Sigmoid colon (tissue), 7 donors: ENCODE measurements around the gene PRR15. TPM values are rescaled to one million over a fixed set of nuclear protein-coding genes. Genes with fewer than 3 reads are reported as not detected.

Source experiments
- DNase-seq: peaks from one replicate; pipeline ENCODE4 v3.0.0-alpha.2; 2019
- H3K27ac ChIP-seq, 4 donors: fragments of 200-600 bp; sonication (generic); one replicate each; pipeline ENCODE4 v1.5.1; 2016 to 2019; ENCODE audit warnings: mild to moderate bottlenecking in 1 of 4
- H3K27me3 ChIP-seq, 3 donors: fragments of 200-600 bp; sonication (generic); one replicate each; pipeline ENCODE4 v1.5.1; 2019; ENCODE audit warnings: mild to moderate bottlenecking in 1 of 3
- H3K36me3 ChIP-seq, 4 donors: fragments of 200-600 bp; sonication (generic); one replicate each; pipeline ENCODE4 v1.5.1; 2016 to 2019
- H3K4me1 ChIP-seq, 4 donors: fragments of 200-600 bp; sonication (generic); one replicate each; pipeline ENCODE4 v1.5.1; 2017 to 2019
- H3K4me3 ChIP-seq, 4 donors: fragments of 200-600 bp; sonication (generic); one replicate each; pipeline ENCODE4 v1.5.1; 2017 to 2019; ENCODE audit warnings: mild to moderate bottlenecking in 2 of 4, moderate library complexity in 1 of 4
- H3K9me3 ChIP-seq, 4 donors: fragments of 200-600 bp in 3 of 4; sonication (generic) in 3 of 4; one replicate each; pipeline versions ENCODE4 v1.5.1 to v1.6.1; 2013 to 2019
- EP300 ChIP-seq, 4 donors: sonication (generic); formaldehyde crosslinking; IDR thresholded peaks; one replicate each; pipeline ENCODE4 v1.6.1; 2017; ENCODE audit warnings: antibody characterized with exemption in 4 of 4
- POLR2A ChIP-seq, 2 donors: fragments of 450-650 bp; IDR thresholded peaks; one replicate each; pipeline ENCODE4 v1.6.1; 2016; ENCODE audit warnings: antibody characterized with exemption in 2 of 2, mild to moderate bottlenecking in 2 of 2, moderate library complexity in 2 of 2
- POLR2AphosphoS5 ChIP-seq, 4 donors: sonication (generic); formaldehyde crosslinking; IDR thresholded peaks; one replicate each; pipeline ENCODE4 v1.6.1; 2017; ENCODE audit warnings: antibody characterized with exemption in 4 of 4
- WGBS, 2 donors: extraction: QIAGEN DNeasy Blood & Tissue Kit; methylation state at CpG; one replicate each; pipeline ENCODE4 v1.1.7; 2013; 5-methylcytosine and 5-hydroxymethylcytosine counted together
- intact Hi-C: fragments of 100-400 bp; cut with DNase I; formaldehyde crosslinking; loops from one replicate; pipeline ENCODE4 v1.15.1; 2023
- polyA plus RNA-seq, 3 donors: library from polyadenylated mRNA; stranded (reverse); fragments of 200-250 nt; gene quantifications; one replicate each; pipeline ENCODE4 v1.2.3, GENCODE V29; 2013
- total RNA-seq, 4 donors: library from RNA; depleted of rRNA; stranded (reverse); fragments of >200 nt; gene quantifications; one replicate each; pipeline ENCODE4 v1.1.0, GENCODE V29; 2016
- TF ChIP-seq, protein P1 (sequence below), 4 experiments: fragments of 450-650 bp in 3 of 4; fragments of 200-600 bp in 1 of 4; IDR thresholded peaks; one replicate each; pipeline ENCODE4 v1.5.1; 2016 to 2019; ENCODE audit warnings: antibody characterized with exemption in 4 of 4, mild to moderate bottlenecking in 3 of 4, moderate library complexity in 2 of 4
- donor health status: healthy with polysubstance abuse.
- donor health status: Bipolar disorder and iron deficiency.
- donor health status: healthy.

PRR15 gene
- total and polyA plus RNA-seq, 7 donors = 0.27 to 318 (median 166) TPM; not detected in 3

DNA sequence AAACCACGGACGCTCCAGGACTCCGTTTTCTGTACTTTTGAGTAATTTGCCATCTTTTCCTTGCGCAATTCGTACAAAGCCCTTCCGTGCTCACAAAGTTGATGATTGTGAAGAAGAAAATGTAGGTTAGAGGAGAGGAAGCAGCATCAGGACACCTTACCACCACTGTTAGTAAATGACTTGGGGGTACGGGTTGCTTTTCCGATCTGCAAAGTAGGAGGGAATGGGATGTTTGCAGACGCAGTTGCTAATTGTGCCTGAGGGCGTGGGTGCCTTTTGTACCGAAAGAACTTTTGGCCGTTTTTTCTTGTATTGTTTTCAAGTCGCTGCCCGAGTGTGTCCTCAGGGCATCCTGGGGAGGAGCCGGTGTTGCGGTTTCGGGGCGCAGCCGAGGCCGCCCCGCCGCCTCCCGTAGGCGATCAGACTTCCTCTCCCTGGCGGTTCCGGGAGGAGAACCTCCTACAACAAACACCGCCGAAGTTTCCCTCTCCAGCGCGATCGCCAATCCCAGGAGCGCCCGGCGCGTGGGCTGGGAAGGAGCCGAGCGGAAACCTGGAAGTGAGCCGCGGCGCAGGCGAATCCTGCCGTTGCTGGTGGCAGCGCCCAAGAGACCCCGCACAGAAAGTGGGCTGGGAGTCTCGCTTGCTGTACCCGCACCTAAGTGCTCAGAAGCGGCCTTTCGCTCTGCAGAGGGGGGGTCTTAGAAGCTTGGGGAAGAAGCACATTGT is 1.0 kb downstream of the PRR15 start:
- peaks cover 0 to 40% (median 35%) of the 10 kb centered on the region in 4 donors for H3K4me1 ChIP-seq
- H3K9me3 ChIP-seq = no peaks in the 10 kb centered on the region
- peak overlapping the region; percentile 33 to 59 (median 50) for H3K4me3 ChIP-seq
- peaks cover 5 to 68% (median 52%) of the 10 kb centered on the region in 3 donors for H3K27me3 ChIP-seq
- peak overlapping the region; percentile 4 to 35 (median 32) for H3K27ac ChIP-seq
- H3K36me3 ChIP-seq = no peaks in the 10 kb centered on the region
- peak in 1 of 4 donors; percentile 8 for TF ChIP-seq POLR2AphosphoS5 (IDR thresholded peaks at IDR 0.05)
- TF ChIP-seq EP300 (IDR thresholded peaks at IDR 0.05) = no peak
- no peak for TF ChIP-seq POLR2A (IDR thresholded peaks at IDR 0.05)
- 0 to 1% methylated on average over 48 of the region's 48 CpGs for WGBS, 2 donors
- intact Hi-C loops = loop anchor here (5.0 kb wide), 1 partner anchor 82 kb away; no protein-coding TSS in a partner anchor
- peak; percentile 73 for DNase-seq

DNA sequence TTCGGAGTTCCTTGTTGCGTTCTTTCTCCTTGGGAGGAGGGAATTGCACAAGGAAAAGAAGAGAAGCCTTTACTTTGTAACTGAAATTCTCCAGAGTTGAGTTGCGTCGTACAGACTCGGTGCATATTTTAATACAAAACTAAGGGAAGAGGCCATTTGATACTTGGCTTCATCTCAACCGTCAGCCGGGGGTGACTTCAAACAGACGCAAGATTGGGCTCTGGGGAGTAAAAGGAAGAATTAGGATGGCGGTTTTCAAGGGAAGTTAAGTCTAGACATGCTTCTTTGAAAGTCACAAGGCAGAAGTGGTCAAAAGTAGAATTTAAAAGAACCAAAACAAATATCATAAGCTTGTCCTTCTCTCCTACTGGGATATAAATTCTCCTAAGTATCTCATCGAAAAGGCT is 1.6 kb downstream of the PRR15 start:
- H3K4me1 ChIP-seq = peaks cover 0 to 40% (median 35%) of the 10 kb centered on the region in 4 donors
- DNase-seq = no peak
- H3K9me3 ChIP-seq = no peaks in the 10 kb centered on the region
- H3K36me3 ChIP-seq = no peaks in the 10 kb centered on the region
- peak in 1 of 4 donors; percentile 1 for TF ChIP-seq POLR2AphosphoS5 (IDR thresholded peaks at IDR 0.05)
- TF ChIP-seq, protein P1, sequence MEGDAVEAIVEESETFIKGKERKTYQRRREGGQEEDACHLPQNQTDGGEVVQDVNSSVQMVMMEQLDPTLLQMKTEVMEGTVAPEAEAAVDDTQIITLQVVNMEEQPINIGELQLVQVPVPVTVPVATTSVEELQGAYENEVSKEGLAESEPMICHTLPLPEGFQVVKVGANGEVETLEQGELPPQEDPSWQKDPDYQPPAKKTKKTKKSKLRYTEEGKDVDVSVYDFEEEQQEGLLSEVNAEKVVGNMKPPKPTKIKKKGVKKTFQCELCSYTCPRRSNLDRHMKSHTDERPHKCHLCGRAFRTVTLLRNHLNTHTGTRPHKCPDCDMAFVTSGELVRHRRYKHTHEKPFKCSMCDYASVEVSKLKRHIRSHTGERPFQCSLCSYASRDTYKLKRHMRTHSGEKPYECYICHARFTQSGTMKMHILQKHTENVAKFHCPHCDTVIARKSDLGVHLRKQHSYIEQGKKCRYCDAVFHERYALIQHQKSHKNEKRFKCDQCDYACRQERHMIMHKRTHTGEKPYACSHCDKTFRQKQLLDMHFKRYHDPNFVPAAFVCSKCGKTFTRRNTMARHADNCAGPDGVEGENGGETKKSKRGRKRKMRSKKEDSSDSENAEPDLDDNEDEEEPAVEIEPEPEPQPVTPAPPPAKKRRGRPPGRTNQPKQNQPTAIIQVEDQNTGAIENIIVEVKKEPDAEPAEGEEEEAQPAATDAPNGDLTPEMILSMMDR (IDR thresholded peaks at IDR 0.05) = no peak
- 1 to 2% methylated on average over 10 of the region's 10 CpGs for WGBS, 2 donors
- H3K27me3 ChIP-seq = peaks cover 5 to 73% (median 52%) of the 10 kb centered on the region in 3 donors
- intact Hi-C loops = no loop called here
- peak overlapping the region; percentile 33 to 59 (median 50) for H3K4me3 ChIP-seq
- H3K27ac ChIP-seq = peak overlapping the region; percentile 4 to 35 (median 32)

DNA sequence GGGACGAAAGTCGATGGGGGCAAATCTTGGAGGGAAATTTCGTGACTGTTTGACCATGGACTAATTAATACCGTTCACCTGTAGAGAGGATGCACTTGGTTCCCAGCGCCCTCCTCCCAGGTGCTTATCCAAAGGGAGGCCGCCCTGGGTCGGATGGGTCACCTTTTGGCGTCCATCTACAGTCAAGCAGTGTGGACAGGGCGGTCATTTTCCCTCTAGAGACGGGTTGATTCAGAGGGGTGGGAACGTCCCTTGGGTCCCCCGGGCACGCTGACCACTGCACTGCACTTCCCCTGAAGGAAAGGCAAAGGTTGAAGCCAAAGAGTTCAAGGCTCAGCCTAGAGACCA is 2.0 kb downstream of the PRR15 start:
- H3K27me3 ChIP-seq = peaks cover 5 to 76% (median 52%) of the 10 kb centered on the region in 3 donors
- H3K4me1 ChIP-seq = peaks cover 0 to 40% (median 35%) of the 10 kb centered on the region in 4 donors
- WGBS, 2 donors = 5 to 17% methylated on average over 13 of the region's 13 CpGs
- peak overlapping the region in 1 of 4 donors; percentile 29 for H3K27ac ChIP-seq
- intact Hi-C loops = no loop called here
- TF ChIP-seq POLR2AphosphoS5 (IDR thresholded peaks at IDR 0.05) = peak in 1 of 4 donors; percentile 2
- TF ChIP-seq EP300 (IDR thresholded peaks at IDR 0.05) = no peak
- H3K36me3 ChIP-seq = no peaks in the 10 kb centered on the region
- no peaks in the 10 kb centered on the region for H3K9me3 ChIP-seq
- DNase-seq = no peak
- H3K4me3 ChIP-seq = peak overlapping the region in 3 of 4 donors; percentile 42 to 59 (median 57)

DNA sequence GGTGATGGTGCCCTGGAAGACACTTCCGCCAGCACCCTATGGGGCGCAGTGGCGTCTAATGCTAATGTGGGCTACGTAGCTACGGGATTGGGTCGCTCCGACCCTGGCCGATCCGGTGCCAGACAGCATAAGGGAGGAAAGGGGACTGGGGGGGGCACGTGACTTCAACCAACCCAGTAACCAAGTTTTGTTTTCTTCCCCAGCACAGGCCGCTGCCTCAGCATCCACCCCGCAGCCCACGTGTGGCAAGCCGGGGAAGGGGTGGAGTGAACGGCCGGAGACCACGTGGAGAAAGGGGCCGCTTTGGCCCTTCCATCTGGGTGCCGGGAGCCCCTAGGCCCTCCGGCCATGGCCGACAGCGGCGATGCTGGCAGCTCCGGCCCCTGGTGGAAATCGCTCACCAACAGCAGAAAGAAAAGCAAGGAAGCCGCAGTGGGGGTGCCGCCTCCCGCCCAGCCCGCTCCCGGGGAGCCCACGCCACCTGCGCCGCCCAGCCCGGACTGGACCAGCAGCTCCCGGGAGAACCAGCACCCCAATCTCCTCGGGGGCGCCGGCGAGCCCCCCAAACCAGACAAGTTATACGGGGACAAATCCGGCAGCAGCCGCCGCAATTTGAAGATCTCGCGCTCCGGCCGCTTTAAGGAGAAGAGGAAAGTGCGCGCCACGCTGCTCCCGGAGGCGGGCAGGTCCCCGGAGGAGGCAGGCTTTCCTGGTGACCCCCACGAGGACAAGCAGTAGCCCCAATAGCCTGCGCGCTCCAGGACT is 2.5 kb downstream of the PRR15 start:
- H3K4me3 ChIP-seq = peak overlapping the region; percentile 28 to 59 (median 50)
- WGBS, 2 donors = 3% methylated on average over 56 of the region's 56 CpGs
- no peak for DNase-seq
- H3K27ac ChIP-seq = no peak overlapping the region
- intact Hi-C loops = no loop called here
- peaks cover 0 to 40% (median 35%) of the 10 kb centered on the region in 4 donors for H3K4me1 ChIP-seq
- H3K36me3 ChIP-seq = no peaks in the 10 kb centered on the region
- H3K27me3 ChIP-seq = peaks cover 5 to 76% (median 52%) of the 10 kb centered on the region in 3 donors
- no peak for TF ChIP-seq POLR2A (IDR thresholded peaks at IDR 0.05)
- TF ChIP-seq, protein P1 (IDR thresholded peaks at IDR 0.05) = no peak
- TF ChIP-seq POLR2AphosphoS5 (IDR thresholded peaks at IDR 0.05) = no peak
- no peak for TF ChIP-seq EP300 (IDR thresholded peaks at IDR 0.05)
- H3K9me3 ChIP-seq = no peaks in the 10 kb centered on the region

DNA sequence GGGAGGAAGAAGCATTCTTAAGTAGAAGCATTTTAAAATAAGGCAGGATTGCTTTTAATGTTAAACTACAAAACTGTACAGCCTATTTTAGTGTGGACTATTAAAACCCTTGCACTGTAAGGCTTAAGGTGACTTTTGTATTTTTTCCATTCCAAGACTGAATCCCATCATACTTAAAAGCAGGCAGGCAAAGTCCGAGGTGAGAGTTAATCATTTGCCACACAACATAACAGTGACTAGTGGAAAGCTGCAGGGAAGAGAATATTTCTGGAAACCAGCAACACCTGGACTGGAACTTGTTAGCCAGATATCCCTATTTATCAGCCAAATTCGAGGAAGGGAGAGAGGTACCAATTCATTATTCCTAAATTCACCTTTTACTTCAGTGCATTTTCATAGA is 3.5 kb downstream of the PRR15 start:
- intact Hi-C loops = no loop called here
- no peak for DNase-seq
- WGBS, 2 donors = 17 to 62% methylated on average over 2 of the region's 2 CpGs
- peaks cover 0 to 40% (median 35%) of the 10 kb centered on the region in 4 donors for H3K4me1 ChIP-seq
- H3K4me3 ChIP-seq = no peak overlapping the region
- TF ChIP-seq EP300 (IDR thresholded peaks at IDR 0.05) (no peak), POLR2AphosphoS5 (IDR thresholded peaks at IDR 0.05) (no peak), POLR2A (IDR thresholded peaks at IDR 0.05) (no peak)
- TF ChIP-seq, protein P1 (IDR thresholded peaks at IDR 0.05) = no peak
- no peak overlapping the region for H3K27ac ChIP-seq
- H3K27me3 ChIP-seq = peaks cover 5 to 71% (median 47%) of the 10 kb centered on the region in 3 donors
- no peaks in the 10 kb centered on the region for H3K36me3 ChIP-seq
- H3K9me3 ChIP-seq = no peaks in the 10 kb centered on the region
